ENCODE measurements around the gene TRIP6. TPM values are rescaled to one million over a fixed set of nuclear protein-coding genes. Genes with fewer than 3 reads are reported as not detected.

Gene TRIP6
- total RNA-seq, 1 donor from 2014 or later, result 112 TPM

DNA sequence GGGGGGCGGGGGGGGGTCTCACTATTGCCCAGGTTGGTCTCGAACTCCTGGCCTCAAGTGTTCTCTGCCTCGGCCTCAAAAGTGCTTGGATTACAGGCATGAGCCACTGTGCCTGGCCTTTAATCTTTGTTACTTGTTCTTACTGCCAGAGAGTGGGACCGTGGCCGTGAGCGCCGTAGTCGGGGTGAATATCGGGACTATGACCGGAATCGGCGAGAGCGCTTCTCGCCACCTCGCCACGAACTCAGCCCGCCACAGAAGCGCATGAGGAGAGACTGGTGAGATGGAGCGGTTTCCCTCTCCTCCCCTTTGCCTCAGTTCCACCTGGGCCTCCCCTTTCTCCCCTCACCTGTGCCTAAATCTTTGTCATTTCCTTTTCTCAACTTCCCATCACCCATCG is 13.9 kb downstream of the TRIP6 start:
- no peak overlapping the region for H3K4me3 ChIP-seq (ENCODE audit: low read depth, low read length)
- DNase-seq (ENCODE audit: low read depth), result no peak
- no peak for TF ChIP-seq CTCF (conservative IDR thresholded peaks at IDR 0.05; ENCODE audit: low read depth, low read length)

- DNase-seq (ENCODE audit: low read depth), result no peak
- TF ChIP-seq CTCF (conservative IDR thresholded peaks at IDR 0.05; ENCODE audit: low read depth, low read length), result no peak
- no peak overlapping the region for H3K4me3 ChIP-seq (ENCODE audit: low read depth, low read length)
Measured at GRCh38 chr7:100882201-100882600, 15.0 kb downstream of the TRIP6 start.

GRCh38 chr7:100882785-100883526 is 15.8 kb downstream of the TRIP6 start:
- no peak for DNase-seq (ENCODE audit: low read depth)
- no peak overlapping the region for H3K4me3 ChIP-seq (ENCODE audit: low read depth, low read length)
- no peak for TF ChIP-seq CTCF (conservative IDR thresholded peaks at IDR 0.05; ENCODE audit: low read depth, low read length)

DNA sequence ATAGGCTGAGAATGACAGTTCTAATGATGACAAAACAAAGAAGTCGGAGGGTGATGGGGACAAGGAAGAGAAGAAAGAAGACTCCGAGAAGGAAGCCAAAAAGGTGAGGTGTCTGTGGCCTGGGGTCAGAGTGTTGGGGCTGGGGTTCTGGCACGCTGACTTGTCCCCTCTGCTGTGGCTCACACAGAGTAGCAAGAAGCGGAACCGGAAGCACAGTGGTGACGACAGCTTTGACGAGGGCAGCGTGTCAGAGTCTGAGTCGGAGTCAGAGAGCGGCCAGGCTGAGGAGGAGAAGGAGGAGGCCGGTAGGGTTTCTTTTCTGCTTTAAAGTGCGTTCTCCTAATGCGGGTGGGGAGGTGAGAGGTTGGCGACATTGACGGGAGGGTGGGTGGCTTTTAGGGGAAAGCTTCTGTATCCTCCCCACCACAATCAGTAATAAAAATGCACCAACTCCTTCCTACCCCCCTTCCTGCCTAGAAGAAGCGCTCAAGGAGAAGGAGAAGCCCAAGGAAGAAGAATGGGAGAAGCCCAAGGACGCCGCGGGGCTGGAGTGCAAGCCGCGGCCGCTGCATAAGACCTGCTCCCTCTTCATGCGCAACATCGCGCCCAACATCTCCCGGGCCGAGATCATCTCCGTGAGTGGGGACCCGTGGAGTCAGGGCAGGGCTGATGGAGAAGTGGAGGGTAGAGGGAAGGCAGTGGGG is 17.7 kb downstream of the TRIP6 start:
- TF ChIP-seq CTCF (conservative IDR thresholded peaks at IDR 0.05; ENCODE audit: low read depth, low read length), result no peak

GRCh38 chr7:100885440-100886141 is 18.4 kb downstream of the TRIP6 start:
- TF ChIP-seq CTCF (conservative IDR thresholded peaks at IDR 0.05; ENCODE audit: low read depth, low read length), result no peak
- no peak for DNase-seq (ENCODE audit: low read depth)
- no peak overlapping the region for H3K4me3 ChIP-seq (ENCODE audit: low read depth, low read length)

More for the DNA sequence above, 17.7 kb downstream of the TRIP6 start:
- no peak for DNase-seq (ENCODE audit: low read depth)
- H3K4me3 ChIP-seq (ENCODE audit: low read depth, low read length), result no peak overlapping the region

DNA sequence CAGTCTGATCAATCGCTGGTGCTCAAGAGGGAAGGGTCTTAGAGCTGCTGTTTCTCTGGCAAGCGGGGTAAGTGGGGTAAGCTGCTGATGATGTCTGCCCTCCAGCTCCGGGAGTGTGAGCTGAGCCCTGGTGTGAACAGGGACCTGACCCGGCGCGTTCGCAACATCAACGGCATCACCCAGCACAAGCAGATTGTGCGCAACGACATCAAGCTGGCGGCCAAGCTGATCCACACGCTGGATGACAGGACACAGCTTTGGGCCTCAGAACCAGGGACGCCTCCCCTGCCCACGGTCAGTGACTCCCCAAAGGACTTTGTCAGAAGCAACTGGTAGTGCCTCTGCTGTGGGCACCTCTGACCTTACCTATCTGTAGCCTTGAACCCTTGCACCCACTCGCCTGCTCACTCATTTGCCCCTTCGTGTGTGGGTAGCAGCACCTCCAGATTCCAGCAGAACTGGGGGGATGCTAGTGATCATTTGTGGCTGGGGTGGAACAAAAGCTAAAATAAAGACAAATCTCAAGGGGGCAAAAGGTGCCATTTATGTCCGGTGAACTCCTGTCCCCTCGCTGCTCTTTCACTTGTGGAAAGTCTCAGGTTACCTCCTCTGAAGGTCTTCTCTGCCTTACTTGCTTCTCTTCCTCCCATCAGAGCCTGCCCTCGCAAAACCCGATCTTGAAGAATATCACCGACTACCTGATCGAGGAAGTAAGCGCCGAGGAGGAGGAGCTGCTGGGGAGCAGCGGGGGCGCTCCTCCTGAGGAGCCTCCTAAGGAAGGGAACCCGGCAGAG is 19.2 kb downstream of the TRIP6 start:
- DNase-seq (ENCODE audit: low read depth), result no peak
- no peak overlapping the region for H3K4me3 ChIP-seq (ENCODE audit: low read depth, low read length)
- no peak for TF ChIP-seq CTCF (conservative IDR thresholded peaks at IDR 0.05; ENCODE audit: low read depth, low read length)

Measured in epithelial cell of proximal tubule (primary cell).